GM18870 (cell line): ENCODE measurements around the gene SPATS2.
"Not testable (repeated sequence)": the region's sequence is repeated elsewhere in the genome, so short reads cannot be mapped to it uniquely, and the experiment has no call there.

Experiments used
- ATAC-seq: cut with Tn5 transposase; IDR thresholded peaks from one replicate; pipeline ENCODE4 v1.9.1; 2021; ENCODE audit warnings: moderate library complexity; ENCODE audit not compliant: unreplicated experiment

SPATS2 gene

GRCh38 chr12:49507139-49507538, 139.9 kb downstream of the SPATS2 start:
- ATAC-seq = no peak

DNA sequence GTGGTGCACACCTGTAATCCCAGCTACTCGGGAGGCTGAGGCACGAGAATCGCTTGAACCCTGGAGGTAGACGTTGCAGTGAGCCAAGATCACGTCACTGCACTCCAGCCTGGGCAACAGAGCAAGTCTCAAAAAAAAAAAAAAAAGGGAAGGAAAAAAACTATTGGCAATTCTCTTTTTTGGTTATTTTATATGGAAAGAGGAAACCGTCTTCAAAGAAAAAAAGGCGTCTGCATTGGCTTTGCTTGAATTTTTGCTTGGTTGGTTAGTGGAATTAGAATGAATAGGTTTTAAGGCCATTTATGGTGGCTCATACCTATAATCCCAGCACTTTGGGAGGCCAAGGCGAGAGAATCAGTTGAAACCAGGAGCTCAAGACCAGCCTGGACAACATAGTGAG, 142.4 kb downstream of the SPATS2 start:
- ATAC-seq = not testable (repeated sequence)

DNA sequence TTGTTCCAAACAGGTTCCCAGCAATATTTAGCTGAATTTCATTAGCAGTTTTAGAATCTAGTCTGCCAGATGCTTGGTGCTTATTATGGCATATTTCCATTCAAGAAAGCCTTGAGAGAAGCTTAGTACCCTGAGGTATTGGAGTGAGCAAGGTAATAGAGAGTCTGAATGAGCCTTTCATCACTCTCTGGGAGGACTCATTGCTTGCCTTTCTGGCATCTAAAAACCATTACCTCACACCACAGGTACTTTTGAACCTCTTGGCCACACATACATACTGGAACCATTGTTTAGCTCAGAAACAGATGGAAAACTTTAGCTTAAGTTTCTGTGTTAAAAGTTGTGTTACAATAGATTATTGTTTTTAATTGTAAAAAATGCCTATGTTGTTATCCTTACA, 144.1 kb downstream of the SPATS2 start:
- no peak for ATAC-seq

- no peak for ATAC-seq
Observed at GRCh38 chr12:49512546-49512945, 145.3 kb downstream of the SPATS2 start.

- no peak for ATAC-seq
Observed at GRCh38 chr12:49515266-49515665, 148.0 kb downstream of the SPATS2 start.

DNA sequence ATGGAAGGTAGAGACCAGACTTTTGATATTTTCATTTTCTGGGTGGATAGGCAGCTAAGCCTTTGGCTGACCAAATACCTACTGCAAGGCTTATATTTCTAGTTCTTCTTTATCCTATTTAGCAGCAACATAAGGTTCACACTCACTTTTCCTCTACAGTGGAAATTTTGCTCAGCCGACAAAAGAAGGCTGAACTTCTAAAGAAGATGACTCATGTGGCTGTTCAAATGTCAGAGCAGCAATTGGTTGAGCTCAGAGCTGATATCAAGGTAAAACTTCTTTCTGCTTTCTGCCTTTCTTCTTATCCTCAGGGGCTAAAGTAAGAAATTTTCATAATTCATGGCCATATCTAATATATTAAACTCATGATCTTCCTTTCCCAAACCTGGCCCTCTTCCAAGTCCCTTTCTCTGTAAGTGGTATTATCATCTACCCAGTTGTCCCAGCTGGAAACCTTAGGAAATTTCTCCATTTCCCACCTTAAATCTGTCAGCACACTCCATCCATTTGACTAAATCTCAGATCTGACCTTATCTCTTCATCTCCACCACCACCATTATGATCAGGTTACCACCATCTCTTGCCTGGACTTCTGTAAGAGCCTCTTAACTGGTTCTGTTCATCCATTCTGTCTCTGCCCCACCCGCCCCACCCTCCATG, 151.8 kb downstream of the SPATS2 start:
- ATAC-seq = no peak

GRCh38 chr12:49519574-49519936, 152.3 kb downstream of the SPATS2 start:
- ATAC-seq = no peak

DNA sequence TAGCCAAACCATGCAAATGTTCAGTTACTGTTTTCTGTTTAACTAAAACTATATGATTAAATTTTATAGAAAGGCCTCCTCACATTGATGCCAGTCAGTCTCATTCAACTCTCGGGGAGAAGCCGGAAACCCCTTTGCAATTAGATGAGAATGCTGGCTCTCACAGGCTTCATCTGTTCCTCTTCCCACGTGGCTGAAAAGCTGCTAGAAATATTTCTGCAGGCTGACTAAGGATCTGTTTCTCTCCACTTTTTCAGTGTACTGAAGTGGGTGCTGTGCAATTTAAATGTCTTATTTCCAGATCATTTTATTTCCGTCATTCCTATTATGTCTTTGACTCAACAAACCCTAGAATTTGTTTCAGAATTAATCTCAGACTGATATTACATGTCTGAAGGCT, 154.1 kb downstream of the SPATS2 start:
- ATAC-seq = no peak

DNA sequence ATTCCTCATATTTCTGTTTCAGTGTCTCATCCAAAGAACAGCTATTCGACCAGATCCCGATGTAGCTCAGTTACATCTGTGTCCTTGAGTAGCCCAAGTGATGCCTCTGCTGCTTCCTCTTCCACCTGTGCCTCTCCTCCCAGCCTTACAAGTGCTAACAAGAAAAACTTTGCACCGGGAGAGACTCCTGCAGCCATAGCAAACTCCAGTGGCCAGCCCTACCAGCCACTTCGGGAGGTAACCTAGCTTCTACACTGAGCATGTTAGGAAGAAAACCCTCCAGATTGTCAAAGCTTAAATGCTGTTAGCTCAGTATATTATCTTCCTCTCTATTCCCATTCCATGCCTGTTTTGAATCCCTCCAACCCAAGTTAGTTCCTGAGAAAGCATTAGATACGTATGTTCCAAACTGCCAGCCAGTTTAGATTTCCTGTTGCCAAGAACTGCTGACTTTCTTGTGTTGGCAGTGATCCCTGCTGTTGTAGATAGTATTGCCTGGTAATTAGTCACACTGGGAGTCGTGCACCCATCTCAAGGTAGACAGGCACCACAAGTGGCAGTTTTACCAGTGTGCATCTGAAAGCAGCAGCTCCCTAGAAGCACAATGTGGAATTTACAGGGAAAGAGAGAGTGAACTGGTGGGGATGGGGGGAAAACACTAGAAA, 157.5 kb downstream of the SPATS2 start:
- no peak for ATAC-seq

GRCh38 chr12:49525942-49526341, 158.7 kb downstream of the SPATS2 start:
- ATAC-seq = no peak

DNA sequence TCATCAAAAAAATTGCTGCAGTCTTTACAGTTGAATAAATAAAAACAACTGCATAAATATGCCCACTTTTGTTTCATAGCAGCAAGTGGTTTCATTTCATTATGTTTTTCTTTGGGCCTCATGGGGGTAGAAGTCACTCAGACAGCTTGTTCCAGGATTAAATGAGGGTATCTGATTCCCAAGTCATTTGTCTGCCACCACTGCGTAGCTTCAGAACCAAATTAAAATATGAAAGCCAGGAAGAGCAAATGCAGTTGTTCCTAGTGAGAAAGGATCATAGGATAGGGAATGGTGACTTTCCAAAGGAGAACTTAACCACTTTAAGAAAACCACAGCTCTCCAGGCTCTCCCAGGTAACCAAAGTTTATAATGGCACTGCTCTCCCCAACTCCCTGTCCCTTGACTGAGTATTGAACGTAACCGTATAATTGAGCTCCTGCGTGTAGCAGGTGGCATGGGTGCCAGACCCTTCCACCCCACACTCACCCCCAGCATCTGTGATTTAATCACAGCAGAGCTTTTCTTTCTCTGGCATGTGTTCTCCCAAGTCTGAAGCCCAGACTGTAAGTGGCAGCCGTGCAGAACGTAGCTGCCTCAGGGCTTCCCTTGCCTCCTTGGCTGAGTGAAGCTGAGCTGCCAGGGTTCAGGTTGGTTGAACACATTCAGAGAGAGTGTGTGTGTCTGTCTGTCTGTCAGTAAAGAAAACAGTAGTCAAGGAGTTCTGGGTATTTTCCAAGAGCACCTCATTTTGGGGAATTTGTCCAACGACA, 160.3 kb downstream of the SPATS2 start:
- no peak for ATAC-seq

DNA sequence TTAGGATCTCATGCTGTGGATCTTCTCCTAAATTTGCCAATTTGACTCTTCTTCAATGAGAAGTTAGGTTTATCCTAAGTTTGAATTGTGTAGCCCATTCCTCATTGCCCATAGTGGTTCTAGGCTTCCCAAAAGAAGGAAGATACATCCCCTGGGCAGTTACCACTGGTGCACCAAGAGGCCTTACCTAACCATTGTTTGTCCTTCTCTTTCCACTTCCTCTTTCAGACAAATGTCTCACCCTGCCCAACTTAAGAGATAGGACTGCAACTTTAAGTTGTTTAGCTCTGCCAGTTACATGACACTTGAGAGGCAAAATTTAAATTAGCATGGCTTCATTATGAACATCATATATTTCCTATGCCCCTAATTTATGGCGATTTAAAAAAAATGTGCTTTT, 162.2 kb downstream of the SPATS2 start:
- ATAC-seq = no peak

DNA sequence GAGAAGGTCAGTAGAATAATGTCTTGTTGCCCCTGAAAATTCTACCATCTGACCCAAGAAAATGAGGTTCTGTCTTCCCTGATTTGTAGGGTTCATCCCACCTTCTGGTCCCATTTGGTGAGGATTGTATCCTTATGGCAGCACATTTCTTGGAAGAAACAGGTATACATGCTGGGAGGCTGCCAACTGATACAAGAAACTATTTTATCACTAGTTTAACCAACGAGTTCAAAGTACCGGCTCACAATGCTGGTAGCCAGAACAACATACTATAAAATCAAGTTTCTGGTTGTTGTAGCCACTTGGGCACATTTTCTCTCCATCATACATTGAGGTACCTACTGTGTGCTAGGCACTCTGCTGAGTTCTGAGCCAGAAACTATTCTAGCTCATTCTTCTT, 164.5 kb downstream of the SPATS2 start:
- no peak for ATAC-seq

GRCh38 chr12:49533331-49533730, 166.1 kb downstream of the SPATS2 start:
- no peak for ATAC-seq

GRCh38 chr12:49534122-49534521, 166.9 kb downstream of the SPATS2 start:
- ATAC-seq = not testable (repeated sequence)

GRCh38 chr12:49534731-49535278, 167.5 kb downstream of the SPATS2 start:
- ATAC-seq = no peak

DNA sequence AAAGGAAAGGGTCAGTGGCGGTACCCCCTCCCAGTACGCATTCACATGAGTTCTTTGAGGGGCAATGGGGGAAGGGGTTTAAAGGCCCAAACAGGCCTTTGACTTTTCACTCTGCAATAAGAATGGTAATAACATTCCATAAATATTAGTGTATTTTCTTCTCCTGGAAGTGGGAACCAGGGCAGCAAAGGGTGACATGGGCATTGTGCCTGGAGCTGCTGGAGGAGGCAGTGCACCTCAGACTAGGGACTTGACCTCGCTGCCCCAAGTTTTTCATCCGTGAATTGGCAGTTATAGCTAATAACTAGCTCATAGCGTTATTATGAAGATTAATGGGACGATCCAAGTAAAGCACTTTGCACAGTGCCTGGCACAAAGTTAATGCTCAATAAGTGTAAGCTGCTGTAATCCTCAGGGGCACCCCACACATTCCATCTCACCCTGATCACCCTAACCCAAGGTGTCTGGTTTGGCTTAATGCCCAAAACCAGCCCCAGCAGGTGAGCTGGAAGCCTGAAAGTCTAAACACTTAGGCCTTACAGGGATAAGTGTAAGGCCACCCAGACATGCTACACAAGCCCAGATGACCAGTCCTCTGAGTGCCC, 168.8 kb downstream of the SPATS2 start:
- ATAC-seq = no peak

DNA sequence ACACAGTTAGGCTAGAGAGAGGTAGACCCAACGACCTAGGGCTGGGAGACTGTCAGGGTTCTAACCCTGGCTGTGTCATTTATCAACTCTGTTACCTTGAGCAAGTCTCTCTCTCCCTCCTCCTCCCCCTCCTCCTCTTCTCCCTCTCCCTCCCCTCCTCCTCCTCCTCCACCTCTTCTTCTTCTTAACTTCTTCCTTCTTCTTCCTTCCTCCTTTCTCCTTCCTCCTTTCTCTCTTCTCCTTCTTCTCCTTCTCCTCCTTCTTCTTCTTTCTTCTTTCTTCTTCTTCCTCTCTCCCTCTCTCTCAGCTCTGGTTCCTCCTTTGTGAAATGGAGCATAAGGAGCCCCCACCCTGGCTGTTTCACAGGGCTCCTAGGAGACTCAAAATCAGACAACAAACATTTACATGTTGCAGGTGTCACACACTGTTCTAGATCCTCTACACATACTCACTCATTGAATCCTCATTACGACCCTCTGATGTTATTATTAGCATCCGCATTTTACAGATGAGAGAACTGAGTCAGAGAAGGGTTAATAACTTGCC, 169.3 kb downstream of the SPATS2 start:
- ATAC-seq = no peak

DNA sequence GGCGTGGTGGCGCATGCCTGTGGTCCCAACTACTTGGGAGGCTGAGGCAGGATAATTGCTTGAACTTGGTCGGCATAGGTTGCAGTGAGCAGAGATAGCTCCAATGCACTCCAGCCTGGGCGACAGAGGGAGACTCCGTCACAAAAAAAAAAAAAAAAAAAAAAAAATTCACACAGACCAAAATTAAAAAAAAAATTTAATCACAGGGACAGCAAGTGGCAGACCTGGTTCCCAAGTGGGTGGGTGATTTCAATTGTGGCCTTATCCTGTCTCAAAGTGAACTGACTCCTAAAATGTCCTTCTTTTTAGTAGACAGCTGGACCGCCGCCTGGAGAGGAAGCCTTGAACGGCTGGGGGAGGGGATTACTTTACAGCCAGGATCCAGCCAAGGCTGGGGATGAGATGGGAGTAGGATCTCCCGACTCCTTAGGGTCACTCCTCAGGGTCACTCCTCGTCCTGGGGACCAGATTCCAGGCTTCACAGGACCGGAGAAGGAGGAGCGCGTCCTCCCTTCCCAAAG, 170.0 kb downstream of the SPATS2 start:
- no peak for ATAC-seq

DNA sequence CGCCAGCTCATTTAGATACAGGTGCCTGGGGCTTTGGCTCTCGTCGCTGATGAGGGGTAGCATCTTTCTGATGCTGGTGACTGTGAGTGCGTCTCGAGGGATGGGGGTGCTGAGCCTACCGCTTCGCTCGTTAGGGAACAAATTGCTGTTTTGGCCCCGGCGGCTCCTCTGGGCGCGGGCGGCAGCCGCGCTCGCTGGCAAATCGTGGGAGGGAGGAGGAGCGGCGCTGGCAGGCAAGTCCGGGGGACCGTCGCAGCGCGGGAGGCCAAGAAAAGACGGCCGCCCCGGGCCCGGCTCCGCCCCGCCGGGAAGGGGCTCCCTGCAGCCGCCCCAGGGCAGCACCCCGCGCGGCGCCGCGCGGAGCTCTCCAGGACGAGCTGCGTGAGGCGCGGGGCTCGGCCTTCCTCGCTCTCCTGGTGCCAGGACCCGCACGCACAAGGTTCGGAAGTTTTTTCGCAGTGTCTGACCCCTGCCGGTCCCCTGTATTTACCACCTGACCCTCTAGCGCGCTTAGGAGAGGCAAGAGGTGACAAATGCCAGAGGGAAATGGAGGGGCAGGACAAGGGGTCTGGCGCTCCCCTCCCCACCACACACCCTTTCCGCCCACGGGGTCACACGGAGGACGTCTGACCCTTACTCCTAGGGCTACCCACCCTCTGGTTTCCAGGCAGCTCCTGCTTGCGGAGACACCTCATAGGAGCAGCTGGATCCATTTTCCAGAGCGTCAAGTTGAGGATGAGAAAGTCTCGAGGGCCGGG, 170.7 kb downstream of the SPATS2 start:
- no peak for ATAC-seq
